Naive B cell (primary cell): ENCODE results near the gene MBD5. TPM values are rescaled to one million over a fixed set of nuclear protein-coding genes. Genes with fewer than 3 reads are reported as not detected.

Experiments used
- ATAC-seq, 2 donors: fragments of 150-1000 bp; cut with Tn5 transposase; 2 replicates each; pipeline ENCODE4 v1.10.0; 2021; ENCODE audit warnings: low read depth in 2 of 2, mild to moderate bottlenecking in 2 of 2, moderate library complexity in 2 of 2
- DNase-seq: peaks from one replicate; pipeline ENCODE4 v3.0.0; 2022
- H3K27ac Mint-ChIP-seq, 6 donors: one replicate each; pipeline ENCODE4 v1.8.0; 2020 to 2022; ENCODE audit warnings: mild to moderate bottlenecking in 6 of 6, mixed read lengths in 6 of 6, moderate library complexity in 5 of 6, inconsistent platforms in 2 of 6
- H3K27me3 Mint-ChIP-seq, 3 donors: one replicate each; pipeline ENCODE4 v1.8.0; 2021 to 2022; ENCODE audit warnings: mixed read lengths in 3 of 3, mild to moderate bottlenecking in 1 of 3
- H3K36me3 Mint-ChIP-seq, 2 donors: one replicate each; pipeline ENCODE4 v1.8.0; 2020 to 2022; ENCODE audit warnings: mixed read lengths in 2 of 2, inconsistent platforms in 1 of 2, mild to moderate bottlenecking in 1 of 2
- H3K4me1 Mint-ChIP-seq, 3 donors: one replicate each; pipeline ENCODE4 v1.8.0; 2020 to 2022; ENCODE audit warnings: mixed read lengths in 3 of 3, inconsistent platforms in 1 of 3, mild to moderate bottlenecking in 1 of 3, moderate library complexity in 1 of 3
- H3K4me3 Mint-ChIP-seq, 8 donors: one replicate each; pipeline ENCODE4 v1.8.0; 2020 to 2022; ENCODE audit warnings: mild to moderate bottlenecking in 8 of 8, mixed read lengths in 8 of 8, moderate library complexity in 8 of 8, inconsistent platforms in 2 of 8
- H3K9me3 Mint-ChIP-seq, 7 donors: one replicate each; pipeline ENCODE4 v1.8.0; 2020 to 2022; ENCODE audit warnings: mixed read lengths in 7 of 7, mild to moderate bottlenecking in 5 of 7, inconsistent platforms in 2 of 7, moderate library complexity in 1 of 7
- polyA plus RNA-seq, 6 donors: library from polyadenylated mRNA; unstranded; fragments of 300-500 nt; fragmentation: Illumina TruSeq; gene quantifications; one replicate each; pipeline ENCODE4 v1.2.3, GENCODE V29; 2021; ENCODE audit warnings: low read depth in 6 of 6

The MBD5 gene
- polyA plus RNA-seq, 6 donors from 2014 or later = 5.2 to 22.8 (median 16.5) TPM

DNA sequence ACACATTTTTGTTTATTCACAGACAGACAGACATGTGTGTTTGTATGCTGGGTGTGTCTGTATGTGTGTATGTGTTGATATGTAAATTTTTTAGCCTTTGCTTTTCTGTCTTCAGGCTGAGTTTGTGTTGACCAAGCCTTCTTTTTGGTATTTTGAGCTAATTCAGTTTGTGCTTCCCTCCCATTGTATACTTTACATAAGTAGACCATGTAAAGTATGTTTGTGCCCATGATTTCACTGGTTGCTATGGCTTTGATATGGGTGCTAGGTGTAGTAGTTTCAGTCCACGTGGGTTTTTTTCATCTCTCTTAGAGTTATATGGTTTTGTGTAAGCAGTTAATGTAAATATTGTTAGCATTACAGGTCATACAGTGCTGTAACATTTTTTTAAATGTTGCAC, 494.2 kb downstream of the MBD5 start:
- no peak for ATAC-seq

DNA sequence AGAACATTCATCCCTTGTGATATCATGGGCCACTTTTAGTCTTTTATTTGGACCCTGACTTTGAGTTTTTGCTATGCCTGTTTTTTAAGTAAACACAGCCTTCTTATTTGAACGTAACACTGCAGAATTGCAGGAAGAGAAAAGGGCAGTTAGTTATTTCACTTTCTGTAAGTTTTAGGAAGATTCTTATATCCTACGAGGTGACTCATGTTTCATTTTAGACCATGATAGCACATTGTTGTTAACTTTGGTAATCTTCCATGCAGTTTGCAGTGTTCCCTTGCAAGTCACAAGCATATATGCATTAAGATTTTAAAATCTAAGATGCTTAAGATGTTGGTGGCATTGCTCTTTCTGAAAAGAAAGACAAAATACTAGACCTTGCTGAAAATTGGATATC, 495.1 kb downstream of the MBD5 start:
- DNase-seq = no peak
- Mint-ChIP-seq H3K27ac (no peak overlapping the region), H3K27me3 (no peaks in the 10 kb centered on the region), H3K4me1 (no peaks in the 10 kb centered on the region), H3K9me3 (peaks cover 0 to 3% (median 0%) of the 10 kb centered on the region in 7 donors), H3K36me3 (peaks cover 5 to 16% of the 10 kb centered on the region in 2 donors), H3K4me3 (no peak overlapping the region)
- no peak for ATAC-seq

More for the DNA sequence above, 494.2 kb downstream of the MBD5 start:
- DNase-seq = no peak
- Mint-ChIP-seq H3K27me3 (no peaks in the 10 kb centered on the region), H3K36me3 (peaks cover 5 to 16% of the 10 kb centered on the region in 2 donors), H3K4me3 (no peak overlapping the region), H3K9me3 (peaks cover 0 to 3% (median 0%) of the 10 kb centered on the region in 7 donors), H3K4me1 (no peaks in the 10 kb centered on the region), H3K27ac (peak overlapping the region in 2 of 6 donors; percentile 41 to 68)

DNA sequence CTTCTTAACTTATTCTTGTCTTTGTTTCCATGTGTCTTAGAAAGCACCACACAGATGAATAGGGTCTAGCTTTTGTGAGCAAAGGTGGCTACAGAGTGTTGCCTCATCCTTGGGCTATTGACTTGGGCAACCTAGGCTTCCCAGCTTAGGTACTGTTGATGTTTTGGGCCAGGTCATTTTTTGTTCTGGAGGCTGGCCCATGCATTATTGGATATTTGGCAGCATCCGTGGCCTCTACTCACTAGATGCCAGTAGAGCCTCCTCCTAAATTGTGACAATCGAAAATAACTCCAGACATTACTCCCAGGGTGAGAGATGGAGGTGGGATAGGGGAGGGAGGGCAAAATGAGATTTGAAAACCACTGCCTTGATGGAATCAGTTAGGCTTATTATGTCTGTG, 496.4 kb downstream of the MBD5 start:
- no peak overlapping the region for H3K4me3 Mint-ChIP-seq
- DNase-seq (no peak), ATAC-seq (no peak)
- H3K9me3 Mint-ChIP-seq = peaks cover 0 to 3% (median 0%) of the 10 kb centered on the region in 7 donors
- H3K4me1 Mint-ChIP-seq = no peaks in the 10 kb centered on the region
- H3K27me3 Mint-ChIP-seq = no peaks in the 10 kb centered on the region
- peak overlapping the region in 1 of 6 donors; percentile 52 for H3K27ac Mint-ChIP-seq
- peaks cover 5 to 16% of the 10 kb centered on the region in 2 donors for H3K36me3 Mint-ChIP-seq

DNA sequence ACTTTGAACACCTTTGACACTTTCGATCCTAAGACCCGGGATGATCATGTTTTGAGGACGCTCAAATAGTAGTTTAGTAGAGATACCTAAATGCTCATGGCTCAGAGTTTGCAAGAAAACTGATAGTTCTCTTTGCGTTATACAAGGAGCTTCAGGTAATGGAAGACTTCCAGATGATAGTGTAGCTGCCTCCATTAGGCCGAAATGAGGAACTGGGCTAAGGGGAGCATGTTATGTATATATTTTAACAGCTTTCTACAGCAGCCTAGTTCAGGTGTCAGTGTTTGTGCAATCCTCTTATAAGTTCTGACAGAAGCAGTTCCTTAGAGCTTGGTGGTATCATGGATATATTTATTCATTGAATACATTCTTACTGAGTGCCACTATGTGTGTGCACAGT, 496.9 kb downstream of the MBD5 start:
- H3K27me3 Mint-ChIP-seq = no peaks in the 10 kb centered on the region
- H3K4me1 Mint-ChIP-seq = no peaks in the 10 kb centered on the region
- H3K9me3 Mint-ChIP-seq = peaks cover 0 to 3% (median 0%) of the 10 kb centered on the region in 7 donors
- H3K36me3 Mint-ChIP-seq = peaks cover 5 to 16% of the 10 kb centered on the region in 2 donors
- DNase-seq = no peak
- no peak for ATAC-seq
- no peak overlapping the region for H3K27ac Mint-ChIP-seq
- no peak overlapping the region for H3K4me3 Mint-ChIP-seq

DNA sequence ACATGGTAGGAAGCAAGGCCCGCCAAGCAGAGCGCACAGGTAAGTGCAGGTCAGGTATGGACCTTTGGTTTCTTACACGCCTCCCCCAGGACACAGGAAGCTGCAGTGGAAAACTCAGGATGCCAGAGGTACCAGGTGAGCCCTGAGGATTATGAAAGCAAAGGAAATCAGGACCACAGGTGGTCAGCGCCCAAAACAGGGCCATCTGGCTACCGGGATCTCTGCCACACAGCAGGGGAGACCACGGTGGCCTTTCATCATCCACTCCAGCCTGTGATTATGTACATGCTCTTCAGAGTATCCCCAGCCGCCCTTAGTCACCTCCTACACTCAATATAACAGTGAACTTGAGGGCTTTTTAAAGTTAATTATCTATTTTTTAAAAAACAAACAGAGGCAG, 498.1 kb downstream of the MBD5 start:
- no peaks in the 10 kb centered on the region for H3K27me3 Mint-ChIP-seq
- peaks cover 5 to 16% of the 10 kb centered on the region in 2 donors for H3K36me3 Mint-ChIP-seq
- no peak overlapping the region for H3K4me3 Mint-ChIP-seq
- H3K27ac Mint-ChIP-seq = no peak overlapping the region
- DNase-seq (no peak), ATAC-seq (no peak)
- peaks cover 0 to 4% (median 0%) of the 10 kb centered on the region in 3 donors for H3K4me1 Mint-ChIP-seq
- H3K9me3 Mint-ChIP-seq = peaks cover 0 to 3% (median 0%) of the 10 kb centered on the region in 7 donors

DNA sequence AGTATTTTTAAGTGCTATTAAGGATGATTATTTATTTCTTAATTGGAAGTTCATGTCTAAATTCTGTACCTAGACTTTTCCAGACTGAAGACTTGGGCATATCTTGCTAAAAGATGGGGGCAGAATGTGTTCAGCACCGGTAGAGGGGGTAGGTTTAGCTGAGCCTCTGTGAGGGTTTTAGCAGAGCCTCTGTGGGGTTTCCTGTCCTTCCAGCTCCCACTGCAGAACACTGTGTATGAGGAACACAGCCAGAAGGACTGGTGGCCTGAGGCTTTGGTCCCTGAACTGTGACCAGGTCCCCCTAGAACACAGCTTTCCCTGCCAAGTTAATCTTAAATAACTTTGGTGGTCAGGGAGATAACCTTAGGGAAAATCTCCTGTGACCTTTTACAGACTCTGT, 500.3 kb downstream of the MBD5 start:
- DNase-seq (no peak), ATAC-seq (no peak)
- Mint-ChIP-seq H3K9me3 (no peaks in the 10 kb centered on the region), H3K4me1 (peaks cover 4 to 11% (median 8%) of the 10 kb centered on the region in 3 donors), H3K27me3 (no peaks in the 10 kb centered on the region), H3K36me3 (peaks cover 5 to 9% of the 10 kb centered on the region in 2 donors), H3K4me3 (no peak overlapping the region), H3K27ac (no peak overlapping the region)

DNA sequence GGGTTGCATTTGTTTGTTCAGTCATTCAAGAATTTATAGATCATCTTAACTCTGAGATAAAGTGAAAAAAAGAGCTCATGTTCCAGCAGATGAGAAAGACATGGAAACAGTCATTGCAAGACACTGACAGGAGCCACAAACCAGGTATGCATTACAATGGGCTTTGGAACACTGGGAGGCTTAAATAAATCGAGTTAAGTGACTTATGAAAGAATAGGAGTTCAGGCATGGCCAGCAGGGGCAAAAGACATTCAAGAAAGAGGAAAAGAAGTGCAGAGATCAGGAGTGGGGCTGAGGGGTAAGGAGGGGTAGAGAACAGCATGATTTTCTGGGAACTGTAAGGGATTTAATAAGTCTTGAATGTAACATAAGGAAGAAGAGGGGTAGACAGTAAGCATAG, 502.4 kb downstream of the MBD5 start:
- H3K4me3 Mint-ChIP-seq = no peak overlapping the region
- H3K4me1 Mint-ChIP-seq = peaks cover 4 to 11% (median 8%) of the 10 kb centered on the region in 3 donors
- DNase-seq (no peak), ATAC-seq (no peak)
- no peaks in the 10 kb centered on the region for H3K27me3 Mint-ChIP-seq
- no peaks in the 10 kb centered on the region for H3K9me3 Mint-ChIP-seq
- H3K27ac Mint-ChIP-seq = no peak overlapping the region
- H3K36me3 Mint-ChIP-seq = peaks cover 0 to 4% of the 10 kb centered on the region in 2 donors

DNA sequence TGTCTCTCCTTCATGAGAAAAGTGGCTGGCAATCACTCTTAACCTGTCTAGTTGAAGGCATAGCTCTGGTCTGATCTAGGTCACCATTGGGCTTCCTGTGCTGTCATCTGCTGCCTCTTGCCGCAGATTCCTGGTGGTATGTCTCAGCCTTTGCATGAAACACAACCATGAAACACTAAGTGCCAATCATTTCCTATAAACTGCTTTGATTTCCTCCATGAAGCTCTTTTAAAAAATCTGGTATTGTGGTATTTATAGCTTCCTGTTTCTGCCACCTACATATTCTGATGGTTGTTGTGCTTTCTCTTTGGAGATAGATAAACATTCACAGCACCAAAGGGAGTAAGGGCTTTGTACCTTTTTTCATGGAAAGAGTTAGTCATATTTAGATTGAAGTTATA, 503.6 kb downstream of the MBD5 start:
- DNase-seq = no peak
- H3K4me3 Mint-ChIP-seq = no peak overlapping the region
- no peaks in the 10 kb centered on the region for H3K36me3 Mint-ChIP-seq
- H3K27ac Mint-ChIP-seq = peak overlapping the region in 1 of 6 donors; percentile 54
- H3K27me3 Mint-ChIP-seq = no peaks in the 10 kb centered on the region
- no peaks in the 10 kb centered on the region for H3K9me3 Mint-ChIP-seq
- peaks cover 4 to 11% (median 8%) of the 10 kb centered on the region in 3 donors for H3K4me1 Mint-ChIP-seq
- no peak for ATAC-seq

DNA sequence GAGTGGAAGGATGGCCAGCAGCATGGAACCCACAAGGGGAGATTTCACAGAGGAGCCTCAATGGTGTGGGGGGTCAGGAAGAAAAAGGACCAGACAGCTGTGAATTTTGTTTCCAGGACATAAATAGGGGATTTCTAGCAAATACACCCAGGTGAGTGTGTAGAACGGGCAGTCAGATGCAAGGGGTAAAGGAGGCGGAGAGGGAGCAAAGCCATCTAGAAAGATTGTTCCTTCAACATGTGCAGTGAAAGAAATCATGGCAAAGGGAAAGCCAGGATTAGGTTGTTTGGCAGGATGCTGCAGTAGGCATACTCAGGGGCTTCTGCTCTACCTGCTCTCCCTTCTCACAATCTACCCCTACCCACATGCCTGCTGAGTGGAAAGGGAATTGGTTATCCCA, 504.2 kb downstream of the MBD5 start:
- H3K36me3 Mint-ChIP-seq = no peaks in the 10 kb centered on the region
- no peaks in the 10 kb centered on the region for H3K9me3 Mint-ChIP-seq
- no peaks in the 10 kb centered on the region for H3K27me3 Mint-ChIP-seq
- ATAC-seq (no peak), DNase-seq (no peak)
- no peak overlapping the region for H3K4me3 Mint-ChIP-seq
- peaks cover 4 to 11% (median 8%) of the 10 kb centered on the region in 3 donors for H3K4me1 Mint-ChIP-seq
- H3K27ac Mint-ChIP-seq = peak overlapping the region in 1 of 6 donors; percentile 79

DNA sequence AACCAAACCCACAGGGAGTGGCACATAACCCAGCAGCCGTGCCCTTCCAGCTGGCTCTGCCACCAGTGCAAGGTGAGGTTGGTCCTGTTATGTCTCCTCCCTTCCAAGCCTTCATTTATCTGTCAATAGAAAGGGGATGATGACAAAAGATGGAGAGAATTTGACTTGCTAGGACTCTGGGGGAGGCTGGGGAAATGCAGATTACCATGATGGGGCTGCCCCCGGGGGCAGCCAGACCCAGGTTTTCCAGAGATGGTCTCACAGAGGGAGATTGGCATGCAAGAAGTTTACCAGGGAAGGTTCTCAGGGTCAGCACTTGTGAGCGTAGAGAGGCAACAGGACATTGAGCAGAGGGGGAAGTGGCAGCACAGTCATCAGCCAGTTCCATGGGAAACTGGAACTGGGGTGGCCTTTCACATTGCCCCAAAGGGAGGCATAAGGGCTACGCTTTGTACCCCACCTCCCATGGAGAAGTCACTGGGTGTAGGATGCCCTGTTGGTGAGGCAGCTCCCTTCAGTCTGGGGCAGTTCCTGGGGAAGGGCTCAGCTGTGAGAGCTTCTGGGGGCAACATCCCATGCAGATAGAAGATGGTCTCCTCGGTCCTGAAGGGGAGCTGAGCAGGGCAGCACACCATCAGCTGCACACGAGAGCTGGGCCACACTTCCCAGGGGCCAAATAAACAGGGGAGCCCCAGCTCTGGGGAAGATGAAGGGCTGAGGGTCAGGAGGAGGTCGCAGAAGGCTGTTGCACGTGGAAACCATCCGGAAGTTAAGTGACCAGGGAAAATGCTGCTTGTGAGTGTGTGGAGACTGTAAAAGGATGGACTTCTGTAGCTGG, 505.8 kb downstream of the MBD5 start:
- no peak overlapping the region for H3K27ac Mint-ChIP-seq
- no peaks in the 10 kb centered on the region for H3K36me3 Mint-ChIP-seq
- H3K4me3 Mint-ChIP-seq = no peak overlapping the region
- DNase-seq (no peak), ATAC-seq (no peak)
- H3K27me3 Mint-ChIP-seq = no peaks in the 10 kb centered on the region
- H3K4me1 Mint-ChIP-seq = peaks cover 4 to 11% (median 8%) of the 10 kb centered on the region in 3 donors
- no peaks in the 10 kb centered on the region for H3K9me3 Mint-ChIP-seq

DNA sequence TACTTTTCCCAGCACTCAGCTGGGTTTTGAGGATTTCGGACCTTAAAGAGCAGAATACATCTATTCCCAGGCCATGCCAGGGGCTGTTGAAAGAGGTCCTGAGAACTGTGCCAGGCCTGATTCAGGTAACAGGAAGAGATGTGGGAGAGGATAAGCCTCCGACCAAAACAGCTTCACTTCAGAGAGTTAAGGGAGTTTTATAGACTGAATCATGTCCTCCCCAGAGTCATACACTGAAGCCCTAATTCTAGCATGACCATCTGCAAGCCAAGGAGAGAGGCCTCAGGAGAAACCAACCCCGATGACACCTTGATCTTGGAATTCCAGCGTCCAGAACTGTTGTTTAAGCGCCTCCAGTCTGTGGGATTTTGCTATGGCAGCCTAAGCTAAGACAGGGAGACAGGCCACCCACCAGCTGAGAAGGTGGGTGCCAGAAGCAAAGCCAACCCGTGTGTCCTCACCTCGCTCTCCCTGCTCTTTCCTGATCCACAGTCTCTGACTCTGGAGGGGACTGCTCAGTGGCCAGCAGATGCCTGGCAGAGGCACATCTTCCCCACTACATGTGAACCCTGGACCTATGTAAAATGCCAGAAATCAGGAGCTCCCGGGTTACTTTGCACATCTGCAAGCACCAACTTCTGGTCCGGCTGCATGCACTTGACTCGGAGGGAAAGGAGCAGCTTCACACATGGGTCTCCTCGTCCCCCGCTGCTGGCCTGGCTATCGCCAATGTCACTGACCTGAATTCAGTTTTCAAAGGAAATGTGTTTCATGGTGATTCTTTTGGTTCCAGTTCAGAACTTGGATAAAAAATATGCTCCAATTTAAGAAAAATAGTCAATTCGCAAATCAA, 506.8 kb downstream of the MBD5 start:
- no peak for DNase-seq
- Mint-ChIP-seq H3K27ac (no peak overlapping the region), H3K36me3 (no peaks in the 10 kb centered on the region), H3K4me3 (no peak overlapping the region), H3K4me1 (peaks cover 4 to 11% (median 8%) of the 10 kb centered on the region in 3 donors), H3K9me3 (no peaks in the 10 kb centered on the region), H3K27me3 (no peaks in the 10 kb centered on the region)
- no peak for ATAC-seq

DNA sequence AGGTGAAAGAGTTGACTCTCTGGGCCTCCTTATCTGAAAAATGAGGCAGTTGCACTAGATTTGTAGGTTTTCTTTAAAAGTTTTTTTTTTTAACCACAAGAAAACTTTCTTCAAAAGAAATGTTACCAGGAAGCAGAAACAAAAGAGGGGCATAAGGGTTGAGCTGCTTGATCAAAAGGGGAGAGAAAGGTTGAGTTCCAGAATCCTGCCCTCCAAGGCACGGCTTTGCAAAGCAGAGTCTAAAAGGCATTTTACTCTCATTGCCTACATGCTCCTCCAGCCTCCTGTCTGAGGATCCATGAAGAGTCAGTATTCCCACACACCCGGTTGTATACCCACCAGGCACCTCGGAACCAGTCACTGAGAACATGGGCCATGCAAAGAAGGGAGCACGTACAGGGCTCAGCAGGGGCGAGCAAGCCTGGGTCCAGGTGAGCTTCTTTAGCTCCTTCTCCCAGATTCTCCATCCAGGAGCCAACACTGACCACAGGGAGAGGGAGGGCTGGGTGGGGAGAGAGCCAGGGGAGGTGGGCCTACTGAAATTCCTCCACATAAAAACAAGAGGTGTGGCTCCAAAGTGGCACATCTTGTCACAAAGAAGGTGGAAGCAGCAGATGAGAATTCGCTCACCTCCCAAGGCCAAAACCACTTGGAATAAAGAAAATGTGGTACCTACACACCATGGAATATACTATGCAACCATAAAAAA, 507.6 kb downstream of the MBD5 start:
- Mint-ChIP-seq H3K9me3 (no peaks in the 10 kb centered on the region), H3K36me3 (no peaks in the 10 kb centered on the region), H3K27me3 (no peaks in the 10 kb centered on the region), H3K27ac (no peak overlapping the region), H3K4me3 (no peak overlapping the region), H3K4me1 (peaks cover 4 to 9% (median 8%) of the 10 kb centered on the region in 3 donors)
- DNase-seq (no peak), ATAC-seq (no peak)

DNA sequence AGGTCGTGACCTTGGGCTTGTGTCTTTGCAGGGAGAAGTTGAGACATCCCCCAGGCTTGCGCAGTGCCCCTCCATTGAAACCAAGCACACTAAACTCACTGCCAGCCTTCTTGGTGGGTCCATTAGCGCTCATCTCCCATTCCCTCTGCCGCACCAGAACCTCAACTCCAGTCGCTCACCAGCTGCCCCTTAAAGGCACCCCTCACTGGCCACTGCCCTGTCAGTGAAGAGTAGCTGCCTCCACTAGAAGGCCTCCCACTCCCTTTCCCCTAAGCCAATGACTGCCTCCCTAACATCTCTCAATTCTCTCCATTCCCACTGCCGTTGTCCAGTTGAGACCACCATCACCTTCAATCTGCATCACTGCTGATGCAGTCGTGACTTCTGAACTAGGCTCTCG, 508.9 kb downstream of the MBD5 start:
- H3K36me3 Mint-ChIP-seq = no peaks in the 10 kb centered on the region
- H3K9me3 Mint-ChIP-seq = no peaks in the 10 kb centered on the region
- DNase-seq (no peak), ATAC-seq (no peak)
- H3K4me3 Mint-ChIP-seq = no peak overlapping the region
- no peak overlapping the region for H3K27ac Mint-ChIP-seq
- H3K27me3 Mint-ChIP-seq = no peaks in the 10 kb centered on the region
- H3K4me1 Mint-ChIP-seq = peaks cover under 1 to 4% (median 4%) of the 10 kb centered on the region in 3 donors
